Activated T-cell treated with anti-CD3 and anti-CD28 coated beads for 1 hour (primary cell): ENCODE results near the gene ALDH7A1.
"Not testable (repeated sequence)": the region's sequence is repeated elsewhere in the genome, so short reads cannot be mapped to it uniquely, and the experiment has no call there.

ENCODE experiments used
- DNase-seq: peaks from one replicate; pipeline ENCODE4 v3.0.0-alpha.2; 2020; ENCODE audit warnings: low read depth

The ALDH7A1 gene

GRCh38 chr5:126534553-126534952 is 60.5 kb downstream of the ALDH7A1 start:
- DNase-seq = no peak

- DNase-seq = no peak
These were observed 63.4 kb downstream of the ALDH7A1 start for GRCh38 chr5:126531543-126532120.

- DNase-seq = no peak
These were observed 67.1 kb downstream of the ALDH7A1 start for GRCh38 chr5:126527892-126528291.

- no peak for DNase-seq
These were observed 67.9 kb downstream of the ALDH7A1 start for GRCh38 chr5:126527158-126527557.

- DNase-seq = no peak
These were observed 68.5 kb downstream of the ALDH7A1 start for GRCh38 chr5:126526493-126526892.

GRCh38 chr5:126525630-126526245 is 69.3 kb downstream of the ALDH7A1 start:
- no peak for DNase-seq

GRCh38 chr5:126523818-126524510 is 71.1 kb downstream of the ALDH7A1 start:
- no peak for DNase-seq

GRCh38 chr5:126521130-126521529 is 73.9 kb downstream of the ALDH7A1 start:
- no peak for DNase-seq

GRCh38 chr5:126520593-126520953 is 74.4 kb downstream of the ALDH7A1 start:
- DNase-seq = no peak

GRCh38 chr5:126519637-126520592 is 75.1 kb downstream of the ALDH7A1 start:
- no peak for DNase-seq

GRCh38 chr5:126519223-126519622 is 75.8 kb downstream of the ALDH7A1 start:
- DNase-seq = not testable (repeated sequence)

- DNase-seq = no peak
These were observed 78.2 kb downstream of the ALDH7A1 start for GRCh38 chr5:126516852-126517251.

- DNase-seq = no peak
These were observed 78.9 kb downstream of the ALDH7A1 start for GRCh38 chr5:126516133-126516532.

- no peak for DNase-seq
These were observed 79.7 kb downstream of the ALDH7A1 start for GRCh38 chr5:126515337-126515736.

- DNase-seq = no peak
These were observed 80.4 kb downstream of the ALDH7A1 start for GRCh38 chr5:126514558-126515141.

- no peak for DNase-seq
These were observed 80.9 kb downstream of the ALDH7A1 start for GRCh38 chr5:126514131-126514557.

- no peak for DNase-seq
These were observed 81.3 kb downstream of the ALDH7A1 start for GRCh38 chr5:126513703-126514102.

- no peak for DNase-seq
These were observed 81.7 kb downstream of the ALDH7A1 start for GRCh38 chr5:126513302-126513701.

GRCh38 chr5:126512451-126512850 is 82.6 kb downstream of the ALDH7A1 start:
- no peak for DNase-seq

- DNase-seq = no peak
These were observed 83.1 kb downstream of the ALDH7A1 start for GRCh38 chr5:126511961-126512360.

- DNase-seq = no peak
These were observed 85.7 kb downstream of the ALDH7A1 start for GRCh38 chr5:126509339-126509738.

GRCh38 chr5:126508962-126509279 is 86.1 kb downstream of the ALDH7A1 start:
- no peak for DNase-seq
